Measurements from ENCODE around the gene GRM8. TPM values are rescaled to one million over a fixed set of nuclear protein-coding genes. Genes with fewer than 3 reads are reported as not detected.

Gene GRM8
- total RNA-seq, 1 donor from 2014 or later, result 2.2 TPM

- no peaks in the 10 kb centered on the region for H3K27me3 ChIP-seq (ENCODE audit: insufficient read depth, low read length)
- H4K20me1 ChIP-seq (ENCODE audit: insufficient read depth, low read length), result no peaks in the 10 kb centered on the region
- TF ChIP-seq, protein P1, sequence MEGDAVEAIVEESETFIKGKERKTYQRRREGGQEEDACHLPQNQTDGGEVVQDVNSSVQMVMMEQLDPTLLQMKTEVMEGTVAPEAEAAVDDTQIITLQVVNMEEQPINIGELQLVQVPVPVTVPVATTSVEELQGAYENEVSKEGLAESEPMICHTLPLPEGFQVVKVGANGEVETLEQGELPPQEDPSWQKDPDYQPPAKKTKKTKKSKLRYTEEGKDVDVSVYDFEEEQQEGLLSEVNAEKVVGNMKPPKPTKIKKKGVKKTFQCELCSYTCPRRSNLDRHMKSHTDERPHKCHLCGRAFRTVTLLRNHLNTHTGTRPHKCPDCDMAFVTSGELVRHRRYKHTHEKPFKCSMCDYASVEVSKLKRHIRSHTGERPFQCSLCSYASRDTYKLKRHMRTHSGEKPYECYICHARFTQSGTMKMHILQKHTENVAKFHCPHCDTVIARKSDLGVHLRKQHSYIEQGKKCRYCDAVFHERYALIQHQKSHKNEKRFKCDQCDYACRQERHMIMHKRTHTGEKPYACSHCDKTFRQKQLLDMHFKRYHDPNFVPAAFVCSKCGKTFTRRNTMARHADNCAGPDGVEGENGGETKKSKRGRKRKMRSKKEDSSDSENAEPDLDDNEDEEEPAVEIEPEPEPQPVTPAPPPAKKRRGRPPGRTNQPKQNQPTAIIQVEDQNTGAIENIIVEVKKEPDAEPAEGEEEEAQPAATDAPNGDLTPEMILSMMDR (IDR thresholded peaks at IDR 0.05; ENCODE audit: insufficient read depth, low read depth, low read length), result no peak
- TF ChIP-seq EZH2 (IDR thresholded peaks at IDR 0.05; ENCODE audit: insufficient read depth, low read length), result no peak
- no peak overlapping the region for H3K9ac ChIP-seq (ENCODE audit: low read length)
- H3K36me3 ChIP-seq (ENCODE audit: insufficient read depth, low read length), result no peaks in the 10 kb centered on the region
- H3K4me1 ChIP-seq (ENCODE audit: insufficient read depth, low read length), result no peaks in the 10 kb centered on the region
- FAIRE-seq (no peak), DNase-seq (ENCODE audit: low read depth) (no peak)
- no peak overlapping the region for H3K4me2 ChIP-seq (ENCODE audit: low read length)
- no peaks in the 10 kb centered on the region for H3K9me3 ChIP-seq (ENCODE audit: insufficient read depth, low read depth, low read length)
- no peak overlapping the region for H3K27ac ChIP-seq (ENCODE audit: low read depth, low read length)
- Mint-ChIP-seq H3K36me3 (ENCODE audit: low read depth, unreplicated experiment) (no peaks in the 10 kb centered on the region), H3K4me3 (ENCODE audit: unreplicated experiment) (no peak overlapping the region), H3K4me1 (ENCODE audit: low read depth, unreplicated experiment) (peaks cover 4% of the 10 kb centered on the region), H3K27me3 (ENCODE audit: low read depth, unreplicated experiment) (no peaks in the 10 kb centered on the region), H3K27ac (ENCODE audit: unreplicated experiment) (no peak overlapping the region), H3K9me3 (ENCODE audit: unreplicated experiment) (no peaks in the 10 kb centered on the region)
- H3K79me2 ChIP-seq (ENCODE audit: insufficient read depth, low read length), result no peaks in the 10 kb centered on the region
- no peak overlapping the region for H3K4me3 ChIP-seq (ENCODE audit: insufficient read depth, low read depth, low read length)
- H2AFZ ChIP-seq (ENCODE audit: low read depth, low read length), result no peak overlapping the region
These were observed 478.7 kb downstream of the GRM8 start for GRCh38 chr7:126774077-126774476.

- Histone ChIP-seq H3K9me3 (ENCODE audit: insufficient read depth, low read depth, low read length) (no peaks in the 10 kb centered on the region), H3K36me3 (ENCODE audit: insufficient read depth, low read length) (no peaks in the 10 kb centered on the region), H3K27me3 (ENCODE audit: insufficient read depth, low read length) (no peaks in the 10 kb centered on the region), H3K79me2 (ENCODE audit: insufficient read depth, low read length) (no peaks in the 10 kb centered on the region), H3K4me3 (ENCODE audit: insufficient read depth, low read depth, low read length) (no peak overlapping the region), H3K4me2 (ENCODE audit: low read length) (no peak overlapping the region), H3K9ac (ENCODE audit: low read length) (no peak overlapping the region), H4K20me1 (ENCODE audit: insufficient read depth, low read length) (no peaks in the 10 kb centered on the region), H2AFZ (ENCODE audit: low read depth, low read length) (no peak overlapping the region), H3K4me1 (ENCODE audit: insufficient read depth, low read length) (no peaks in the 10 kb centered on the region), H3K27ac (ENCODE audit: low read depth, low read length) (no peak overlapping the region)
- Mint-ChIP-seq H3K4me1 (ENCODE audit: low read depth, unreplicated experiment) (peaks cover 11% of the 10 kb centered on the region), H3K27ac (ENCODE audit: unreplicated experiment) (peak overlapping the region; percentile 82), H3K9me3 (ENCODE audit: unreplicated experiment) (no peaks in the 10 kb centered on the region), H3K27me3 (ENCODE audit: low read depth, unreplicated experiment) (no peaks in the 10 kb centered on the region), H3K4me3 (ENCODE audit: unreplicated experiment) (no peak overlapping the region), H3K36me3 (ENCODE audit: low read depth, unreplicated experiment) (no peaks in the 10 kb centered on the region)
- FAIRE-seq (no peak), DNase-seq (ENCODE audit: low read depth) (no peak)
- TF ChIP-seq EZH2 (IDR thresholded peaks at IDR 0.05; ENCODE audit: insufficient read depth, low read length), result no peak
- TF ChIP-seq, protein P1 (IDR thresholded peaks at IDR 0.05; ENCODE audit: insufficient read depth, low read depth, low read length), result no peak
These were observed 483.9 kb downstream of the GRM8 start for GRCh38 chr7:126768836-126769235.

DNA sequence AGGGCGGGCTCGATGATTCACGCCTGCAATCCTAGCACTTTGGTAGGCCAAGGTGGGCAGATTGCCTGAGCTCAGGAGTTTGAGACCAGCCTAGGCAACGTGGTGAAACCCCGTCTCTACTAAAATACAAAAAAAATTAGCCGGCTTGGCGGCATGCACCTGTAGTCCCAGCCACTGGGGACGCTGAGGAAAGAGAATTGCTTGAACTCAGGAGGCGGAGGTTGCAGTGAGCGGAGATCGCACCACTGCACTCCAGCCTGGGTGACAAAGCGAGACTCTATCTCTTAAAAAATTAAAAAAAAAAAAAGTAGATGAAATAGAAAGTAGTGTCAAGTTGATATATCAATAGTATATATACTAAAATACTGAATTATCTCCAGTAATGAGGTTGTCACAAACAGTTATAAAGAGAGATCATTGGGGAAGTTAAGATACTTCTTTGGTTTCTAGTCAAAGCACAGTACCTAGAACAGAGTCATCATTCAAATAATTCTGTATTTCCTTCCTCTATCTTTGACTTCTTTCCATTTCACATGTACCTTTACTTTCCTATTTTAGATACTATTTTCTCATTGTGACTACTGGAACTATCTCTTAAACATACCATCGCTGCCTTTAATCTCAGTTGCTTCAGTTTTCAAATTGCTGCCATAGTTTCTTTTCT, 491.7 kb downstream of the GRM8 start:
- Histone ChIP-seq H3K9me3 (ENCODE audit: insufficient read depth, low read depth, low read length) (no peaks in the 10 kb centered on the region), H4K20me1 (ENCODE audit: insufficient read depth, low read length) (no peaks in the 10 kb centered on the region), H3K4me2 (ENCODE audit: low read length) (no peak overlapping the region), H3K4me3 (ENCODE audit: insufficient read depth, low read depth, low read length) (no peak overlapping the region), H3K36me3 (ENCODE audit: insufficient read depth, low read length) (no peaks in the 10 kb centered on the region), H3K27ac (ENCODE audit: low read depth, low read length) (no peak overlapping the region), H3K4me1 (ENCODE audit: insufficient read depth, low read length) (no peaks in the 10 kb centered on the region), H3K9ac (ENCODE audit: low read length) (no peak overlapping the region), H2AFZ (ENCODE audit: low read depth, low read length) (no peak overlapping the region), H3K27me3 (ENCODE audit: insufficient read depth, low read length) (no peaks in the 10 kb centered on the region), H3K79me2 (ENCODE audit: insufficient read depth, low read length) (no peaks in the 10 kb centered on the region)
- no peak for TF ChIP-seq EZH2 (IDR thresholded peaks at IDR 0.05; ENCODE audit: insufficient read depth, low read length)
- TF ChIP-seq, protein P1 (IDR thresholded peaks at IDR 0.05; ENCODE audit: insufficient read depth, low read depth, low read length), result no peak
- FAIRE-seq, result no peak
- Mint-ChIP-seq H3K4me1 (ENCODE audit: low read depth, unreplicated experiment) (no peaks in the 10 kb centered on the region), H3K36me3 (ENCODE audit: low read depth, unreplicated experiment) (no peaks in the 10 kb centered on the region), H3K9me3 (ENCODE audit: unreplicated experiment) (no peaks in the 10 kb centered on the region), H3K4me3 (ENCODE audit: unreplicated experiment) (no peak overlapping the region), H3K27ac (ENCODE audit: unreplicated experiment) (no peak overlapping the region), H3K27me3 (ENCODE audit: low read depth, unreplicated experiment) (no peaks in the 10 kb centered on the region)
- DNase-seq (ENCODE audit: low read depth), result no peak

All from astrocyte (in vitro differentiated cells and primary cell).